Parathyroid adenoma (tissue), 2 donors: Measurements from ENCODE around the gene DGKQ.

ENCODE experiments used
- H2AFZ ChIP-seq: fragments of 300-600 bp; sonication (generic); one replicate; pipeline ENCODE4 v1.7.0; 2017; ENCODE audit warnings: antibody characterized with exemption, mild to moderate bottlenecking
- H3K27ac ChIP-seq: fragments of 300-600 bp; sonication (generic); one replicate; pipeline ENCODE4 v1.7.0; 2017
- H3K27me3 ChIP-seq: fragments of 300-600 bp; sonication (generic); one replicate; pipeline ENCODE4 v1.7.0; 2017; ENCODE audit warnings: low read length; ENCODE audit not compliant: control insufficient read depth, insufficient read depth
- H3K36me3 ChIP-seq: fragments of 300-600 bp; sonication (generic); one replicate; pipeline ENCODE4 v1.7.0; 2017; ENCODE audit warnings: low read length; ENCODE audit not compliant: control insufficient read depth, insufficient read depth
- H3K4me1 ChIP-seq: fragments of 300-600 bp; sonication (generic); one replicate; pipeline ENCODE4 v1.7.0; 2017; ENCODE audit warnings: control low read depth
- H3K4me2 ChIP-seq: fragments of 300-600 bp; sonication (generic); one replicate; pipeline ENCODE4 v1.7.0; 2017; ENCODE audit warnings: low read length
- H3K4me3 ChIP-seq: fragments of 300-600 bp; sonication (generic); one replicate; pipeline ENCODE4 v1.7.0; 2017; ENCODE audit warnings: low read depth, low read length
- H3K79me2 ChIP-seq: fragments of 300-600 bp; sonication (generic); one replicate; pipeline ENCODE4 v1.7.0; 2017; ENCODE audit warnings: control low read depth
- H3K9ac ChIP-seq: fragments of 300-600 bp; sonication (generic); one replicate; pipeline ENCODE4 v1.7.0; 2017; ENCODE audit warnings: mild to moderate bottlenecking
- H3K9me3 ChIP-seq: fragments of 300-600 bp; sonication (generic); one replicate; pipeline ENCODE4 v1.7.0; 2017; ENCODE audit warnings: low read length; ENCODE audit not compliant: control insufficient read depth
- CTCF ChIP-seq: fragments of 300-600 bp; sonication (generic); IDR thresholded peaks from one replicate; pipeline ENCODE4 v1.7.0; 2017; ENCODE audit warnings: antibody characterized with exemption, mild to moderate bottlenecking
- donor health status: primary hyperparathyroidism.

DGKQ gene

GRCh38 chr4:951186-951585, 22.2 kb downstream of the DGKQ start:
- Histone ChIP-seq H3K27ac (no peak overlapping the region), H3K9me3 (no peaks in the 10 kb centered on the region), H3K4me3 (no peak overlapping the region), H2AFZ (no peak overlapping the region), H3K9ac (no peak overlapping the region), H3K27me3 (no peaks in the 10 kb centered on the region), H3K4me1 (no peaks in the 10 kb centered on the region), H3K4me2 (no peak overlapping the region), H3K79me2 (no peaks in the 10 kb centered on the region), H3K36me3 (no peaks in the 10 kb centered on the region)
- no peak for TF ChIP-seq CTCF

- TF ChIP-seq CTCF = no peak
- H3K9ac ChIP-seq = no peak overlapping the region
- H3K79me2 ChIP-seq = peaks cover 5% of the 10 kb centered on the region
- no peak overlapping the region for H3K4me3 ChIP-seq
- no peaks in the 10 kb centered on the region for H3K36me3 ChIP-seq
- H3K27me3 ChIP-seq = no peaks in the 10 kb centered on the region
- no peak overlapping the region for H3K4me2 ChIP-seq
- H3K9me3 ChIP-seq = no peaks in the 10 kb centered on the region
- H3K27ac ChIP-seq = no peak overlapping the region
- H3K4me1 ChIP-seq = no peaks in the 10 kb centered on the region
- no peak overlapping the region for H2AFZ ChIP-seq
Observed at GRCh38 chr4:950136-951020, 23.0 kb downstream of the DGKQ start.

- H3K9me3 ChIP-seq = no peaks in the 10 kb centered on the region
- no peaks in the 10 kb centered on the region for H3K27me3 ChIP-seq
- no peaks in the 10 kb centered on the region for H3K4me1 ChIP-seq
- H3K4me2 ChIP-seq = no peak overlapping the region
- H3K79me2 ChIP-seq = peaks cover 5% of the 10 kb centered on the region
- H3K27ac ChIP-seq = no peak overlapping the region
- H3K9ac ChIP-seq = no peak overlapping the region
- TF ChIP-seq CTCF = no peak
- no peak overlapping the region for H2AFZ ChIP-seq
- H3K36me3 ChIP-seq = no peaks in the 10 kb centered on the region
- no peak overlapping the region for H3K4me3 ChIP-seq
Observed at GRCh38 chr4:949656-950055, 23.7 kb downstream of the DGKQ start.

GRCh38 chr4:948936-949300, 24.5 kb downstream of the DGKQ start:
- Histone ChIP-seq H2AFZ (no peak overlapping the region), H3K36me3 (no peaks in the 10 kb centered on the region), H3K27me3 (no peaks in the 10 kb centered on the region), H3K9me3 (no peaks in the 10 kb centered on the region), H3K9ac (no peak overlapping the region), H3K4me3 (no peak overlapping the region), H3K4me1 (no peaks in the 10 kb centered on the region), H3K4me2 (no peak overlapping the region), H3K27ac (no peak overlapping the region), H3K79me2 (peaks cover 5% of the 10 kb centered on the region)
- no peak for TF ChIP-seq CTCF
